SKM-1 treated with dmso at 0.1 percent for 144 hours (cell line): ENCODE data around the gene TMEM141.
"Not testable (repeated sequence)": the region's sequence is repeated elsewhere in the genome, so short reads cannot be mapped to it uniquely, and the experiment has no call there.

Experiments used
- DNase-seq: peaks from one replicate; lab custom pipeline; 2025; ENCODE audit not compliant: unreplicated experiment; lab: John Stamatoyannopoulos, UW

The TMEM141 gene

GRCh38 chr9:136755302-136756133, 35.6 kb upstream of the TMEM141 start:
- DNase-seq: not testable (repeated sequence)

GRCh38 chr9:136756134-136756438, 35.1 kb upstream of the TMEM141 start:
- no peak for DNase-seq

- no peak for DNase-seq
Measured at GRCh38 chr9:136756836-136757235, 34.3 kb upstream of the TMEM141 start.

GRCh38 chr9:136757328-136757727, 33.8 kb upstream of the TMEM141 start:
- DNase-seq: no peak

GRCh38 chr9:136757751-136758140, 33.4 kb upstream of the TMEM141 start:
- DNase-seq: no peak

- no peak for DNase-seq
Measured at GRCh38 chr9:136759001-136759400, 32.1 kb upstream of the TMEM141 start.

- DNase-seq: no peak
Measured at GRCh38 chr9:136759436-136760325, 31.5 kb upstream of the TMEM141 start.

- DNase-seq: no peak
Measured at GRCh38 chr9:136760424-136760823, 30.7 kb upstream of the TMEM141 start.

- peak; percentile 64 for DNase-seq
Measured at GRCh38 chr9:136760834-136761544, 30.2 kb upstream of the TMEM141 start.

GRCh38 chr9:136761545-136761981, 29.6 kb upstream of the TMEM141 start:
- DNase-seq: no peak

GRCh38 chr9:136762221-136762691, 28.9 kb upstream of the TMEM141 start:
- DNase-seq: no peak

GRCh38 chr9:136762915-136763648, 28.1 kb upstream of the TMEM141 start:
- DNase-seq: no peak

- DNase-seq: no peak
Measured at GRCh38 chr9:136763649-136764035, 27.5 kb upstream of the TMEM141 start.

- no peak for DNase-seq
Measured at GRCh38 chr9:136764301-136764891, 26.7 kb upstream of the TMEM141 start, which contains the start of gene LCN15. TSS of gene LCN15 (minus strand) at chr9:136764518. CDS start at chr9:136764488, 30 bp downstream.

GRCh38 chr9:136765041-136765440, 26.1 kb upstream of the TMEM141 start:
- DNase-seq: no peak

- DNase-seq: not testable (repeated sequence)
Measured at GRCh38 chr9:136765745-136766409, 25.3 kb upstream of the TMEM141 start.

GRCh38 chr9:136766410-136767120, 24.6 kb upstream of the TMEM141 start:
- not testable (repeated sequence) for DNase-seq

GRCh38 chr9:136769710-136770191, 21.4 kb upstream of the TMEM141 start:
- DNase-seq: peak; percentile 30

- no peak for DNase-seq
Measured at GRCh38 chr9:136771907-136772415, 19.2 kb upstream of the TMEM141 start.
